HG02885 (cell line): ENCODE measurements around the gene MAP1S.
A peak's percentile ranks its signal among the peaks of the same experiment; 100 is the strongest.

Source experiments
- ATAC-seq: cut with Tn5 transposase; IDR thresholded peaks from one replicate; pipeline ENCODE4 v1.9.1; 2021; ENCODE audit warnings: mild to moderate bottlenecking; ENCODE audit not compliant: unreplicated experiment, poor library complexity

Gene MAP1S

DNA sequence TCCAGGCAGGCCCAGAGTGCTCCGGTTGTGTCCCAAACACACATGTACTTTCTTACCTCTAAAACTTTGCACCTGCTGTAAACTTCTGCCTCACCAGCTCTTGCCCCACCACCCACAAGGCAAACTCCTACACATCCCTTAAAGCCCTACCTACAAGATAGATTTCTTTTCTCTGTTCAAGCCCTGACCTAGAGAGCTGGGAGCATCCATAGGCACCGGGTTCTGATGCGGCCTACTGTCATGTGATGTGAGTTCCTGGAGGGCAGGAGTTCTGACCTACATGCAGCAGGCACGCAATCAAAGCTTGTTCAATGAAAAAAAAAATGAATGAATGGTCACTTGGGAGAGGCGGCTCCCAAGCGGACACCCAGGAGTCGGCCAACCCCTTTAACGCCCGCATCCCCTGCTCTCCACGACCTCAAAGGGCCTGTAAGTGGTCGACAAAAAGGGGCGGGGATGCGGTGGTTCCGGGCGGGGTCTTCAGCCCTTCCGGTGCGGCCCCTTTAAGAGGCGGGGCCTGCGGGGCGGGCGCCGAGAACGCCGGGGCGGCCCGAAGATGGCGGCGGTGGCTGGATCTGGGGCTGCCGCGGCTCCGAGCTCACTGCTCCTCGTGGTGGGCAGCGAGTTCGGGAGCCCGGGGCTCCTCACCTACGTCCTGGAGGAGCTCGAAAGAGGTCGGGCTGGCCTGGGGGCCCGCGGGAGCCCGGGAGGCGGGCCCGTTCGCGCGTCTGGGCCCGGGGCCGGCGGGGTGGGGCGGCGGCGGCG is at the start of gene MAP1S:
MAP1S (plus strand) TSS at position 534 of the 765 bp plus-strand sequence; CDS start at position 557, 23 bp downstream.
- ATAC-seq = peak; percentile 86

GRCh38 chr19:17671906-17672305 is 47.4 kb upstream of the MAP1S start:
- no peak for ATAC-seq

DNA sequence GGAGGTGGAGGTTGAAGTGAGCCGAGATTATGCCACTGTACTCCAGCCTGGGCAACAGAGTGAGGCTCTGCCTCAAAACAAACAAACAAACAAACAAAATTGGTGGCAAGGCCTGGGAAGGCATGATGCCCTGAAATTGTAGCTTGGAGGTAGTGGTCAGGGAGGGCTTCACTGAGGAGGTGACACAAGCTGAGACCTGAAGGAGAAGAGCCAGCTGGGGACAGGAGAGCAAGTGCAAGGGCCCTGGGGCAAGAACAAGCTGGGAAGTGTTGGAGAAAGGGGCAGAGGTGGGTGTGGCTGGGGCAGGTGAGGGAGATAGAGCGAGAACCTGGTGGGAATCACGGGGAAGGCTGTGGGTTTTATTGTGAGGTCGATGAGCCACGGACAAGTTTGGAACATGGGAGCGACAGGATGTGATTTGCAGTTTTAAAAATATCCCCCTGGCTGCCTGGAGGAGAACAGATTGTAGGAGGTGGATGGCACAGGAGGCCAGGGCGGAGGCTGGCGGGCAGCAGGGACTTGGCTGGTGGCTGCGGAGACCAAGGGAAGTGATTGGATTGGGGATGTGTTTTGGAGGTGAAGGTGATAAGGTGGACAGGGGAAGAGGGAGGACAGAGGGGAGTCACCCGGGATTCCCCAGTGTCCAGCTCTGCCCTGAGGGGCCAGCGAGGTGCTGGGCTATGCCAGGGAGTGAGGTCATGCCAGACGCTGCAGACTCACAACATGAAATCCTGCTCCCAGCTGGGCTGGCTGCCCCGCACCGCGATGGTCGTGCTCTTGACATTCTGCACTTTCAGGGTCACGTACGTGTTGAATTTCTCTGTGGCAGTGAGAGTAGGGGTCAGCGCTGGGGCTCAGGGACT is 45.1 kb upstream of the MAP1S start:
- no peak for ATAC-seq

DNA sequence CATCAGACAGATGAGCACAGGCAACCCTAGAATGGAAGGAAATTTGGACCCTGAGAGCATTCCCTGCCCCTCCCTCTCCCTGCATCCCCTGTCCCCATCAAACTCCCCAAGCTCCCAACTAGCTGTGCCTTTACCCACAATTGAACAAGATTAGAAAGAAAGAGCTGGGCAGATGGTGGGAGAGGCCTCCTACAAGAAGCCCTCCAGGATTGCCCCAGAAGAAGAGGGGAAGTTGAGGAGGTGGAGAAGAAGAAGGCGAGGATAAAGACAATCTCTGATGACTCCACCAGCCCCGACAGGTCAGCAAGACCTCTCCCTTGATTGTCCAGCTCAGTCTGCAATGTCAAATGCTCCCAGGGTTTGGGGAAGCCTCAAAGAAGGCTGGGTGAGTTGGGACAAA is 43.0 kb upstream of the MAP1S start:
- ATAC-seq = no peak

GRCh38 chr19:17677002-17677401 is 42.3 kb upstream of the MAP1S start:
- no peak for ATAC-seq

DNA sequence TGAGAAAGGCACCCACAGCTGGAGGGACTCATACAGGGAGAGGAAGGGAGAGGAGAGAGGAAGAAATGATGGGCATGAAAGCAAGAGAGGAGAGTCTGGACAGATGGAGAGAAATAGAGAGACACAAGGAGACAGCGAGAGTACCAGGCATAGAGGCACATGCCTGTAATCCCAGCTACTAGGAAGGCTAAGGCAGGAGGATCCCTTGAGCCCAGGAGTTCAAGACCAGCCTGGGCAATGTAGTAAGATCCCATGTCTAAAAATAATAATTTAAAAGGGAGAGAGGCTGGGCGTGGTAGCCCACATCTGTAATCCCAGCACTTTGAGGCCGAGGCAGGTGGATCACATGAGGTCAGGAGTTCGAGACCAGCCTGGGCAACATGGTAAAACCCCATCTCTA is 40.4 kb upstream of the MAP1S start:
- ATAC-seq = no peak

- no peak for ATAC-seq
Measured at GRCh38 chr19:17679526-17680229, 39.6 kb upstream of the MAP1S start.

DNA sequence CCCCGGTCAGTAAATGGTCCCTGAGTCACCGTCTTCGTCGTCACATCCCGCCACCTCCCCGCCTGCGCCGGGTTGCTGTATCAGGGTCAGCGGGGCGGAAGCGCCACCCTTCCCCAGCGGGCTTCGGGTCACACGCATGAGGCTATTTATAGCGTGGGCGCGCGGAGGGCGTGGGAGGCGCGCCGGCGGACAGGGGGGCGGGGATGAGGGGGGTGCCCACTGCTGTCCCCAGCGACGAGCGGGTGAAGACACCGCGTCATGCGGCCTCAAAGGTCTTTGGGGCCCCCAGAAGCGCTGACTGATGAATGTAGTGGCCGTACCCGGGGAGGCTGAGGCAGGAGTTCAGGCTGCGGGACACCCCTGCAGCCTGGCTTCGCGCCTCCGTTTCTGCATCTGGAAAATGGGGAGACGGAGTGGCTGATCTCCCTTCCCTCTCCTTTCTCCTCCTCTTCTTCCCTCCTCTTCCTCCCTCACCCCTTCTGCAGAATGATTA is 39.0 kb upstream of the MAP1S start:
- ATAC-seq = peak; percentile 61

- ATAC-seq = no peak
Measured at GRCh38 chr19:17681505-17682125, 37.7 kb upstream of the MAP1S start.

GRCh38 chr19:17682273-17682672 is 37.0 kb upstream of the MAP1S start:
- no peak for ATAC-seq

- ATAC-seq = no peak
Measured at GRCh38 chr19:17683078-17683477, 36.2 kb upstream of the MAP1S start.

DNA sequence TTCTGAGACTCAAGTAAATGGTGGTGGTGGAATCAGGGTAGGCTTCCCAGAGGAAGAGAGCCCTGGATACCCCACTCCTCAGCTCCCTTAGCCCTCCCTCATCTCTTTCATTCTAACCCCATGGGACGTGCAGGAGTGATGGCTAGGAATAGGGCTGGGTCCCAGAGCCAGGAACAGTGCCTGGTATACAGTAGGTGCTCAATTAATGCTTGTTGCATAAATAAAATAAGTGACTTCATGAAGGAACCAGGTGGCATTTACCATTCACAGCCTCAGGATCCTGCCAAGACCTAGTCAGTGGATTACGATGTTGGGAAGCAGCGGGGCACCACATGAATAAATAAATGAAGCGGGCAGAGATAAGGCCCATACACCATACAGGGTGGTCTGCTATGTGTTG is 35.0 kb upstream of the MAP1S start:
- no peak for ATAC-seq

GRCh38 chr19:17685451-17686022 is 33.7 kb upstream of the MAP1S start:
- ATAC-seq = no peak

DNA sequence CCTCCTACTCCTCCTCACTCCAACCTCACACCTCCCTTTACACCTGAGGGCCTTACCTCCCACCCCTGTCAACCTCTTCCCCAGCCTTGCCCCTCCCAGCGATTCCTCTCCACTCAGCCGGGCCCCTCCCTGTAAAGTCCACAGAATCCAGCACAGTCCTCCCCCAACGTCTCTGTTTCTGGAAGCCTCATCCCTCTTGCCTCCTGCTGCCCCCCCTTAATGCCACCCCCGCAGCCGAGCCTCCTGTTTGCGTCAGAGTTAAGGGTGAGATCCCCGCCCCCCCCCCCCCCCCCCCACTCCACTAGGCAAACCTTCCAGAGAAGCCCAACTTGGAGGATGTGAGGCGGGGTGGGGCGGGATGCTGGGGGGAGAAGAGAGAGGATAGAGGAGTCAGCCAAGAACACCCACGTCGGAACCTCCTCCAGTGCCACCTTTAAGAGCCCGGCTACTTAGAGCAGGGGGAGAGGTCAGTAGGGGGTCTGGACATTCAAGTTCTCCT is 33.2 kb upstream of the MAP1S start:
- no peak for ATAC-seq

DNA sequence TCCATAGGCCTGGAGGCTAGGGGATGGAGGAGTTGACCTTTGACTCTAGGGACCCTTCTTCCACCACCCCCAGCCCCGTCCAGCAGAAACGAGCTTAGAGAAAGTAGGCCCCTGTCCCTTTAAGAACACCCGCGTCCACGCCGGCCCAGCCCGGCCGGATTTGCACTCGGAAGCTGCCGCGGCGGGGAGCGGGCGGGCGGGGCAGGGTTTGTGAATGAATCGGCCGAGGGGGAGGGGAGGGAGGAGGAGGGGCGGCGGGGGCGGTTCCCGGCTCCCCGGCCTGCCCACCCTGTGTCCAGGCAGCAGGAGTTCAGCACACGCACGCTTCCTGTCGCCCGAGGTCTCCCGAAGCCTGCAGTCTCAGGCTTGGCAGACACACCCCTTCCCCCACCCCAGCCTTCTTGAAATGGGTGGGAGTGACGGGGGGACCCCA is 32.7 kb upstream of the MAP1S start:
- no peak for ATAC-seq

- no peak for ATAC-seq
Measured at GRCh38 chr19:17687141-17687856, 32.0 kb upstream of the MAP1S start.

GRCh38 chr19:17687857-17688784 is 31.2 kb upstream of the MAP1S start, which contains the start of gene UNC13A:
TSS of gene UNC13A (minus strand) at chr19:17688354. CDS start at chr19:17688199, 155 bp downstream.
- no peak for ATAC-seq
